ENCODE data around the gene VSIG10. TPM values are rescaled to one million over a fixed set of nuclear protein-coding genes. Genes with fewer than 3 reads are reported as not detected.
A peak's percentile ranks its signal among the peaks of the same experiment; 100 is the strongest.

The VSIG10 gene
- total RNA-seq, 1 experiment from 2014 or later: 32.6 TPM

DNA sequence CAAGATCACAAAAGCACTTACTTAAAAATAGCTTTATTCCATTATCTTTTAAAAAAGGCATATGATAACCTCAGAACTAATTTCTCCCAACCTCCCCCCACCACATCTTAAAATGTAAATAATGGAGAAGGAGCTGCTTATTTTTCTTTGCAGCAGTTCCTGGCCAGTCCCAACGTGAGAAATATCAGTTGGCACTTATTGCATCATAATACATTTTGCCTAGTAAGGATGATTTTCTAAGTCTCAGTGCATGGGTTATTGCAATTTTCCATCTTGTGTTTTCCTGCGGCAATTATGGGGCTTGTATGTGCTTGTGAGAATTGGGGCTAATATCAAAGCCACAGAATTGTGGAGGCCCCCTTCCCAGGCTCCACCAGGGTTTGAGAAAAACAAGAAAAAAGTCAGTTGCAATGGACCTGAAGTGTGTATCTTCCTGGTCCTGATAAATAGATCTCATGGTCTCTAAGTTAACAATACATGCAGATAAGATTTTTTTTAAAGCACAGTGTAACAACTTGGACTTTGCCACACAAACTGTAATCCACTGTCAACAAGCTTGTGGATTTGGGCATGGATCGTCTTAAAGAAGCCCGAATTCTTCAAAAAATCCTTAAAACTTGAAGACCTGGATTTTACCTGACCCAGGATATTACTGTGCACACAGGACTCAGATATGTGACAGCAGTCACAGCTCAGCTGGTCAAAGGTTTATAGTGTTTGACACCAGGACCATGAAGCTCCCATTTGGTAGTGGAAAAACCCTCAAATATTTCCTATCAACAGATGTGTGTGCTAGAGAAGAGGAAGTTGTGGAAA is 40.0 kb downstream of the VSIG10 start:
- Histone ChIP-seq H3K36me3 (ENCODE audit: control insufficient read depth, insufficient read depth, low read length) (no peaks in the 10 kb centered on the region), H3K9me3 (no peaks in the 10 kb centered on the region), H3K4me3 (ENCODE audit: low read depth, low read length) (no peak overlapping the region; the same call in 1 of the 2 replicates), H3K27me3 (replicated peaks; ENCODE audit: control insufficient read depth, insufficient read depth, low read length) (no peaks in the 10 kb centered on the region), H3K4me1 (peaks cover 44% of the 10 kb centered on the region)
- BruUV-seq (replicated peaks): no TSS peak
- ChIA-PET CTCF (interaction anchor here (0.7 to 1.4 kb wide), 4 partner anchors 21 to 189 kb away, joined by 3 to 4 read pairs (median 4); no protein-coding TSS in a partner anchor), POLR2A (interaction anchor here (0.6 to 1.4 kb wide), 3 partner anchors 40 to 189 kb away, joined by 4 to 6 read pairs (median 5); partner anchors contain the start of gene VSIG10)
- TF ChIP-seq, protein P1, sequence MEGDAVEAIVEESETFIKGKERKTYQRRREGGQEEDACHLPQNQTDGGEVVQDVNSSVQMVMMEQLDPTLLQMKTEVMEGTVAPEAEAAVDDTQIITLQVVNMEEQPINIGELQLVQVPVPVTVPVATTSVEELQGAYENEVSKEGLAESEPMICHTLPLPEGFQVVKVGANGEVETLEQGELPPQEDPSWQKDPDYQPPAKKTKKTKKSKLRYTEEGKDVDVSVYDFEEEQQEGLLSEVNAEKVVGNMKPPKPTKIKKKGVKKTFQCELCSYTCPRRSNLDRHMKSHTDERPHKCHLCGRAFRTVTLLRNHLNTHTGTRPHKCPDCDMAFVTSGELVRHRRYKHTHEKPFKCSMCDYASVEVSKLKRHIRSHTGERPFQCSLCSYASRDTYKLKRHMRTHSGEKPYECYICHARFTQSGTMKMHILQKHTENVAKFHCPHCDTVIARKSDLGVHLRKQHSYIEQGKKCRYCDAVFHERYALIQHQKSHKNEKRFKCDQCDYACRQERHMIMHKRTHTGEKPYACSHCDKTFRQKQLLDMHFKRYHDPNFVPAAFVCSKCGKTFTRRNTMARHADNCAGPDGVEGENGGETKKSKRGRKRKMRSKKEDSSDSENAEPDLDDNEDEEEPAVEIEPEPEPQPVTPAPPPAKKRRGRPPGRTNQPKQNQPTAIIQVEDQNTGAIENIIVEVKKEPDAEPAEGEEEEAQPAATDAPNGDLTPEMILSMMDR (IDR thresholded peaks at IDR 0.05; ENCODE audit: insufficient read depth in 1 of 2, low read depth in 1 of 2, low read length in 1 of 2, severe bottlenecking in 1 of 2, unreplicated experiment in 1 of 2): no peak
- peak overlapping the region; percentile 99 for H3K27ac Mint-ChIP-seq (ENCODE audit: unreplicated experiment)
- peaks cover 44% of the 10 kb centered on the region for H3K36me3 Mint-ChIP-seq (ENCODE audit: insufficient read depth, unreplicated experiment)
- DNase-seq: peak; percentile 50 to 56
- intact Hi-C loops (cut with micrococcal nuclease; ENCODE audit: unreplicated experiment): loop anchor here (2.0 to 5.0 kb wide), 3 partner anchors 39 to 309 kb away; partner anchors contain the start of gene TAOK3
- H3K4me3 Mint-ChIP-seq (ENCODE audit: unreplicated experiment): peak overlapping the region; percentile 95
- H3K4me1 Mint-ChIP-seq (ENCODE audit: low read depth, unreplicated experiment): peaks cover 32% of the 10 kb centered on the region
- no peaks in the 10 kb centered on the region for H3K27me3 Mint-ChIP-seq (ENCODE audit: insufficient read depth, unreplicated experiment)
- no peaks in the 10 kb centered on the region for H3K9me3 Mint-ChIP-seq (ENCODE audit: unreplicated experiment)

DNA sequence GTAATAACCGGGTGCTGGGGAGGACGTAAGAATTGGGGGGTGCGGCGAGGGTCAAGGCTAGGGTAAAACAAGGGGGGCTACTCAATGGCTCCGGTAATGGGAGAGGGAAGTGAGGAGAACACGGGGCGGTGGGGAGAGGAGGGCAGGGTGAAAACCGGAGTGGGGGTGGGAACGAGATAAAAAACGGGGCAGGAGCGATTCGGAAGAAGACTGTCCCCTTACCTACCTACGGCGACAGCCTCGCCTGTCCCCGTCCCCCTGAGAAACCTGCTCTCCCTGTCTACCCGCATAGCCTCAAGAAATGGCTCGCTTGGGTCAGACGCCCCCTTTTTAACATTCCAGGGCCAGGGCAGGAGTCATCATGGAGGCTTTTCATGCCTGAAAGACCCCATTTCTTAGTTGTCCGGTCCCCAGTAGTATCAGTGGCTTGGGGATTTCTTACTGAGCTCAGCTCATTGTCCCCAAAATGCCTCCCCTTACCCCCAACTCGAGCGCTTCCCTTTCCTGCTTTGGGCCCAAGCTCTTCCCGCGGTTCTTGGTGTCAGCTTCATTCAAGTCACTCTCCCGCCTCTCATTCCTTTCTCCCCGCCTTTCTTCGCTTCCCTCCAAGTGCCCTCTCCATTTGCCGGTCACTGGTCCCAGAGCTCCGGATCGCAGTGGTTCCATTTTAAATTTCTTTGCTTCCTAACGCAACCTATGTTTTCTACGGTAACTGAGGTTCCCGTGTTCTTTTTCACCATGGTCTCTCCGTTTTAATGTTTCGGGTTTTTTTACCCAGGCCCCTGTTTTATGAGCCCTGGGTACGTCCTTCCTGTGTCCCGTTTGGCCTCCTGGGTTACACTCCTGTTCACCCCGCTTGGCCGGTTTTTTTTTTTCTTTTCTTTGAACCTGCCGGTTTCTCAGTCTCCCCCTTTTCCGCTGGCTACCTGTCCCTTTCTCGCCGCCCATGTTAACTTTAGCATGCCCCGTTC is 41.7 kb downstream of the VSIG10 start:
- DNase-seq: peak; percentile 63 to 69

More for the DNA sequence above, 41.7 kb downstream of the VSIG10 start:
- H3K4me1 ChIP-seq: peaks cover 44% of the 10 kb centered on the region
- intact Hi-C loops (cut with micrococcal nuclease; ENCODE audit: unreplicated experiment): loop anchor here (2.0 to 5.0 kb wide), 3 partner anchors 41 to 311 kb away; partner anchors contain the start of gene TAOK3
- TF ChIP-seq, protein P1 (IDR thresholded peaks at IDR 0.05; ENCODE audit: insufficient read depth in 1 of 2, low read depth in 1 of 2, low read length in 1 of 2, severe bottlenecking in 1 of 2, unreplicated experiment in 1 of 2): no peak
- POLR2A ChIA-PET: interaction anchor here (0.6 to 1.1 kb wide), 4 partner anchors 9 to 141 kb away, joined by 3 to 4 read pairs (median 3); partner anchors contain the start of gene PEBP1
- Mint-ChIP-seq H3K36me3 (ENCODE audit: insufficient read depth, unreplicated experiment) (peaks cover 34% of the 10 kb centered on the region), H3K4me3 (ENCODE audit: unreplicated experiment) (peak overlapping the region; percentile 95), H3K27ac (ENCODE audit: unreplicated experiment) (peak overlapping the region; percentile 99), H3K9me3 (ENCODE audit: unreplicated experiment) (no peaks in the 10 kb centered on the region), H3K27me3 (ENCODE audit: insufficient read depth, unreplicated experiment) (no peaks in the 10 kb centered on the region), H3K4me1 (ENCODE audit: low read depth, unreplicated experiment) (peaks cover 25% of the 10 kb centered on the region)
- H3K9me3 ChIP-seq: no peaks in the 10 kb centered on the region
- H3K27me3 ChIP-seq (replicated peaks; ENCODE audit: control insufficient read depth, insufficient read depth, low read length): no peaks in the 10 kb centered on the region
- CTCF ChIA-PET: interaction anchor here (0.5 kb wide), 1 partner anchor 56 kb away, joined by 5 read pairs; no protein-coding TSS in a partner anchor
- no peaks in the 10 kb centered on the region for H3K36me3 ChIP-seq (ENCODE audit: control insufficient read depth, insufficient read depth, low read length)
- peak overlapping the region; percentile 83 for H3K4me3 ChIP-seq (ENCODE audit: low read depth, low read length)
- BruUV-seq (replicated peaks): TSS peak; percentile 27

Data from Caco-2 (cell line).